Mesodermal cell (in vitro differentiated cells): ENCODE measurements around the gene WIPF1.

Source experiments
- H3K27ac ChIP-seq: 2 replicates; pipeline ENCODE4 v1.7.0; 2013; ENCODE audit warnings: mild to moderate bottlenecking, low read depth, low read length, moderate library complexity; ENCODE audit not compliant: severe bottlenecking
- H3K36me3 ChIP-seq: 2 replicates; pipeline ENCODE4 v1.7.1; 2013; ENCODE audit warnings: mild to moderate bottlenecking, low read length, moderate library complexity; ENCODE audit not compliant: control insufficient read depth, insufficient read depth
- H3K4me1 ChIP-seq: one replicate; pipeline ENCODE4 v1.7.1; 2013; ENCODE audit warnings: mild to moderate bottlenecking, low read length; ENCODE audit not compliant: insufficient read depth, control insufficient read depth, poor library complexity, severe bottlenecking
- H3K4me3 ChIP-seq: 2 replicates; pipeline ENCODE4 v1.7.0; 2013; ENCODE audit warnings: low read length, control low read depth, mild to moderate bottlenecking; ENCODE audit not compliant: insufficient read depth, poor library complexity, severe bottlenecking; ENCODE audit errors: extremely low read depth
- H3K9me3 ChIP-seq: 2 replicates; pipeline ENCODE4 v1.7.1; 2013; ENCODE audit warnings: mild to moderate bottlenecking, low read length, moderate library complexity; ENCODE audit not compliant: control insufficient read depth
- WGBS, 2 experiments: methylation state at CpG; one replicate each; pipeline ENCODE4 v1.1.5; 2013; ENCODE audit warnings: missing lambda C conversion rate in 2 of 2; ENCODE audit not compliant: insufficient coverage in 2 of 2; 5-methylcytosine and 5-hydroxymethylcytosine counted together

WIPF1 gene

DNA sequence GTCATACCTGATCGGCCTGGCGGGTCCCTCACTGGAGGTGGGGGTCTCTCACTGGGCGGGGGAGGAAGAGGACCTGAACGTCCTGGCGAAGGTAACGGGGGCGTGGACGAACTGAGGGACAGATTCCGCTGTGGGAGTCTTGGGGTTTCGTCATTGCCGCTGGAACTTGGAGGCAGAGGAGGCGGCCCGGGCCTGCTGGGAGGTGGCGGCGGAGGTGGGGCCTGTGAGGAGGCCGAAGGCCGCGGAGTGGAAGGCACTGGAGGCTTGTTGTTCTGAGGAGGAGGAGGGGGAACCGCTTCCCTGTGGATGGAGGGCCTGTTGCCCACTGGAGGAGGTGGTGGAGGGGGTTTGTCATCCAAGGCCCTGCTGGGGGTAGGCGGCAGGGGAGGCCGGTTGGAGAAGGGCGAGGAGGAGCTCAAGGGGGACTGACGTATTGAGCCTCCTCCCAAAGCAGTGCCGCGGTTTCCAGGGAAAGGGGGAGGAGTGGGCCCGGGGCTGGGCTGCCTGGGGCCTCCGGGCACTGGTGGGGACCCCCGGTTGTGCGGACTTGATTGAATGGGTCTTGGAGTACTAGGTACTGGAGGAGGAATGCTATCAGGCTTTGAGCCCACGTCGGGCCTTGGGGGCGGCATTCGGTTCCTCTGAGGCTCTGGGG lies 25.8 kb downstream of the WIPF1 start:
- H3K36me3 ChIP-seq, result peaks cover 75% of the 10 kb centered on the region
- 94 to 95% methylated on average over 25 to 31 of the region's 33 CpGs for WGBS, 2 experiments
- H3K9me3 ChIP-seq, result no peaks in the 10 kb centered on the region

DNA sequence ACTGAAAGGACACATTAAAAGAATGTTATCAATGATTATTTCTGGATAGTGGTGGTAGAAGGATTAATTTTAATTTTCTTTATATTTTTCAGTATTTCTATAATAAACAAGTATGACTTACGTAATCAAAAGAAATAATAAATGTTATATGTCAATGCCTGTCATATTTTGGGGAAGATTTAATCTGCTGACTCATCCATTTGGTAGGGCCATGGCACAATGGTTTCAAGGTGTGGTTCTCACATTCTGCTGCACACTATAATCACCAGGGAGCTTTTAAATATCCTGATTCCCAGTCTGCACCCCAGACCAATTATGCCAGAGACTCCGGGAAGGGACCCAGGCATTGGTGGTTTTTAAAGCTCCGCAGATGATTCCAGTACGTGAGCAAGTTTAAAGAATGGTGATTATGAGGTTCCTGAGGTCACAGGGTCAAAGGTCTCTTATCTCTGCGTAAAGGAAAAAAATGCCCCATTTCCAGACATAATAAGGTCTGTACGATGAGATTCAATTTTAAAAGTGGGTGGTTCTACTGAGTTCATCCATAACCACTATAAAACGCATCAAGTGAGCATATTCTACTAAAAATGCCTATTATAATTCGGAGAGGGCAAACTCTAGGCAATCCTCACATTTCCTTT lies 27.2 kb downstream of the WIPF1 start:
- WGBS, 2 experiments, result 78 to 96% methylated on average over 2 to 4 of the region's 8 CpGs
- Histone ChIP-seq H3K27ac (no peak overlapping the region), H3K9me3 (no peaks in the 10 kb centered on the region), H3K4me1 (no peaks in the 10 kb centered on the region), H3K36me3 (peaks cover 74% of the 10 kb centered on the region), H3K4me3 (no peak overlapping the region)

More for the DNA sequence above, 25.8 kb downstream of the WIPF1 start:
- Histone ChIP-seq H3K4me3 (no peak overlapping the region), H3K4me1 (no peaks in the 10 kb centered on the region), H3K27ac (no peak overlapping the region)

DNA sequence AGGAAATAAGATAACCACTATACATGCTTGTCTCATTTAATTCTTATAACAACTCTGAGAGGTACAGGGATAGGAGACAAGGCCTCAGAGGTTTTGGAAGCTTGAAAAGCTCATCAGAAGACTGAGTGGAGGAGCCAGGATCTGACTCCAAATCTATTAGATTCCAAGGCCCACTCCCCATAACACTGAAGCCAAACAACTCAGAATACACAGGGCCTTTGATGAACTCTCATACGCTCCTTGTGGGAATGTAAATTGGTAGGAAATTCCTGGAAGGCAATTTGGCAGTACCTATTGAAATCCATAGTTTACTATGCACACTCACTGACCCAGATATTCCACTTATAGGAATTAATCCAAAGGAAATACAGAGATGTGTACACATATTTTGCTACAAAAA lies 27.9 kb downstream of the WIPF1 start:
- Histone ChIP-seq H3K27ac (no peak overlapping the region), H3K36me3 (peaks cover 69% of the 10 kb centered on the region), H3K4me1 (no peaks in the 10 kb centered on the region), H3K9me3 (no peaks in the 10 kb centered on the region), H3K4me3 (no peak overlapping the region)
- no CpG with 5 or more reads among the region's 1 CpG for WGBS, 2 experiments

DNA sequence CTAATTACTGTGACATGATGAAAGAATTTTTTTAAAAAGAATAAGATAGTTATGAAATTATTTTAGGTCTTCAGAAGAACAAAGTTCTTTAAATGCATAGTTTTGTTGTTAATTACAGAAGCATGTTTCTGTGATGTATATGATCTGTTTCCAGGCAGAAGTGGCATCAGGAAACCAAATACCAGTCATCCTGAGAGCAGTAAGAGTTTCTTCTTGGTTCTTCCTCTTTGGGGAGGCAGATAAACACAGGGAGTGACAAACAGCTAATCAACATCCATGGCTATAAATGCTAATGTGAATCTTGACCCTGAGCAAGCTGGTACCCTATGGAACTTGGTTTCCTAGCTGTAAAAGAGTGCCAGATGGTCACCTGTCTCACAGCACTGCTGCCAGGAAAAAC lies 29.2 kb downstream of the WIPF1 start:
- Histone ChIP-seq H3K4me3 (no peak overlapping the region), H3K9me3 (no peaks in the 10 kb centered on the region), H3K4me1 (no peaks in the 10 kb centered on the region), H3K36me3 (peaks cover 59% of the 10 kb centered on the region), H3K27ac (no peak overlapping the region)

DNA sequence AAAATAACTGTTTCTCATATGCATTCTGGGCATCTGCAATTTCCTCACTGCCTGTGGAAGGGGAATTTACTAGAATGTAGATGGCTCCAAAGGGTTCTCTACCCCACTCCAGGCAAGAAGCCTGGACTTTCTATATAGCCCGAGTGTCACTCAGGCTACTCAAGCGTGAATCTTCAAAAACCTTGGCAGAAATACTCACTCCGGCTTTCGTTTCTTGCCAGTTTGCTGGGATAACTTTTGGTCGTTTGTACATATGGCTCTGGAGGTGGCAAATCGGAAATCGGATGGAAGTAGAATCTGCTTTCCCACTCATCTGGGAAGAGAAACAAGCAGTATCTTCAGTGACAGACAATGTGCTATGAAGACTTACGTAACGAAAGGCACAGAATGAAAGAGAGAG lies 30.7 kb downstream of the WIPF1 start:
- 92 to 98% methylated on average over 9 of the region's 9 CpGs for WGBS, 2 experiments
- H3K4me1 ChIP-seq, result no peaks in the 10 kb centered on the region
- no peak overlapping the region for H3K4me3 ChIP-seq
- no peak overlapping the region for H3K27ac ChIP-seq
- no peaks in the 10 kb centered on the region for H3K9me3 ChIP-seq
- H3K36me3 ChIP-seq, result peaks cover 57% of the 10 kb centered on the region

DNA sequence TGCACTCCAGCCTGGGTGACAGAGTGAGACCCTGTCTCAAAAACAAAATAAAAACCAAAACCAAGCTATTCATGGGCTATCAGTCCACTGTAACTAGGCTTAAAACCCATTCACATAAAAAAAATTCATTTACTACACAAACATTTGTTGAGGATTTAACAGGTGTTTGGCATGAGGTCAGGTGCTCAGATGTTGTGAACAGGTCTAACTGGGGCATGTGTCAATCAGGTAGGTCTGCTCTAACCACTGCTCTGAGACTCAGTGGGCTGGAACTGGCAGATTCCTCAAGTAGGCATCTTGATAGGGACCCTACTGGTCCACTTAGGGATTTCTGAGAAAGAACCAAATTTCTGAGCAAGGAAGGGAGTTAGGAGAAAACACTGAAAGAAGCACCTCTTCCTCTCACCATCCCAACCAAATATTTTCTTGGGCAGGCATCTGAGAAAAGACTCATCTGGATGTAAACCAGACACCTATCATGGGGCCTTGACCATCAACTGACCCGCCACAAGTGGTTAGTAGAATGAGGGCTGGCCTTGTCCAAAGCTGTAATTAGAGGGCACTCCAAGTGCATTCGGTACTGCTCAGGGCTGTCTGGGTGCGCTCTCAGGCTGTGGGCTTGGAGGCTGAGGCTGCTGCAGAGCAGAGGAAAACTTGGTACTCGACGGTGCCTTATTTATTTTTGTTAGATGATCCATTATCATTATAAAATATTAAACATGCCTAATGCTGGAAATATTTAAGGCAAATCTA lies 33.9 kb downstream of the WIPF1 start:
- Histone ChIP-seq H3K4me1 (no peaks in the 10 kb centered on the region), H3K9me3 (no peaks in the 10 kb centered on the region), H3K27ac (no peak overlapping the region), H3K4me3 (no peak overlapping the region), H3K36me3 (peaks cover 38% of the 10 kb centered on the region)
- 86 to 88% methylated on average over 2 of the region's 5 CpGs for whole genome bisulfite sequencing, 2 experiments

DNA sequence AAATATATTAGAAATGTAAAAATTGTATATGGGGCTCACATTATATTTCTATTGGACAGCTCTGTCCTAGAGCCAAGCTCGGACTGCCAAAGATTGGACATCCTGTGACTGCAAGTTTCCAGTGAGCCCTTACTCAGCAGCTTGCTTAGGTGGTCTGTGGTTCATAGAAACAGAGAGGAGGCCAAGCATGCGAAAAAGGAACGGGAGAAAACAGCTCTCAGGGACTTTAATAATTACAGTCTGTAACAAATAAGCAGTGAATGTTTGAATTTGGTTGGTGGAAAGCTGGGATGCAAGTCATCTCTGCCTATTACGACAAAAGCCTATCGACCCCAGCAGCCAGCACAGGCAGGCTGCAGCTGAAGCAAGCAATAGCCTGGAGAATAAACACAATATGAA lies 35.6 kb downstream of the WIPF1 start:
- H3K36me3 ChIP-seq, result peaks cover 25% of the 10 kb centered on the region
- 94 to 100% methylated on average over 3 of the region's 5 CpGs for WGBS, 2 experiments

DNA sequence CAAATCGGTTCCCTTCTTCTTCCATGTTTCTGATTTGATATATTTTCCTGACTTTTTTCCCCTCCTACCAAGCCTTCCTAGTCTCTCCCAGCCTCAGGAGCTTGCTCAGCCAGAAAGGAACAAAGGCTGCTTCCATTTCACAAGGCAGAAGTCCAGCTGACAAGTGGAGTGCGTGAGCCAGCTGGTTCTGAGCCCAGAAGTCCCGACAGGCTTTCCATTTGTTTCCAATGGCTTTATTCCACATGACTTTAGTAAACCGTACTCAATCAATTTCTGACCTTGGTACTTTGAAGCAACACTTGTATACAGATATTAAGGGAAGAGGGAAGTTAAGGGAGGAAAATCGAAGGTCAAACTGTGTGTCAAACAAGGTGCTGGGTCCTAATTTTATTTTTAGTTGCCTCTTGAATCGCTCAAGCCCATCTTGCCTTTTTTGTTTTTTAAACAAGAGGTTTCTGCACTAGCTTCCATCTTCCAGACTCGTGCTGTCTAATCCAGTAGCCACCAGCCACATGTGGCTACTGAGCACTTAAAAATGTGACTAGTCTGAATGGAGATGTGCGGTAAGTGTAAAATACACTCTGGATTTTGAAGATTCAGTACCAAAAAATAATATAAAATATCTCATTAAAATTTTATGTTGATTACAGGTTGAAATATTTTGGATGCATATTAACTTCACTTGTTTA lies 36.2 kb downstream of the WIPF1 start:
- no peaks in the 10 kb centered on the region for H3K4me1 ChIP-seq
- H3K4me3 ChIP-seq, result no peak overlapping the region
- peaks cover 21% of the 10 kb centered on the region for H3K36me3 ChIP-seq
- 83 to 86% methylated on average over 5 of the region's 8 CpGs for WGBS, 2 experiments
- H3K27ac ChIP-seq, result no peak overlapping the region
- H3K9me3 ChIP-seq, result no peaks in the 10 kb centered on the region

More for the DNA sequence above, 35.6 kb downstream of the WIPF1 start:
- H3K27ac ChIP-seq, result no peak overlapping the region
- H3K9me3 ChIP-seq, result no peaks in the 10 kb centered on the region
- no peak overlapping the region for H3K4me3 ChIP-seq
- H3K4me1 ChIP-seq, result no peaks in the 10 kb centered on the region

DNA sequence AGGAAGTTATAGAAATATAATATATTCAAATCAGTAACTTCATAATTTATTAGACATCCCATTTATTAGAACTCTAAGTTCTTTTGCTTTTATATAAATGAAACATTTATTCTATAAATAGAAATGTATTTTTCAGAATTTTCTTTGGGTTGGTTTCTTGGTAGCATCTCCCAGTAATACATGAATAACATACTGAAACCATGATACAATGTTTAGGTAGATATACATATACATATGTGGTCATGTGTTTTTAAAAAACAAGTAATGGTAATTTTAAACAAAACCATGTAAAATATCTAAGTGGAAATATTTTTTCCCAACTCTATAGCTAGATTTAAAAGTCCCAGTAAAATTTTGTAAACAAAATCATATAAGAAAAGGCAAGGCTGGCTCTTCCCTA lies 36.9 kb downstream of the WIPF1 start:
- Histone ChIP-seq H3K27ac (no peak overlapping the region), H3K36me3 (peaks cover 20% of the 10 kb centered on the region)

DNA sequence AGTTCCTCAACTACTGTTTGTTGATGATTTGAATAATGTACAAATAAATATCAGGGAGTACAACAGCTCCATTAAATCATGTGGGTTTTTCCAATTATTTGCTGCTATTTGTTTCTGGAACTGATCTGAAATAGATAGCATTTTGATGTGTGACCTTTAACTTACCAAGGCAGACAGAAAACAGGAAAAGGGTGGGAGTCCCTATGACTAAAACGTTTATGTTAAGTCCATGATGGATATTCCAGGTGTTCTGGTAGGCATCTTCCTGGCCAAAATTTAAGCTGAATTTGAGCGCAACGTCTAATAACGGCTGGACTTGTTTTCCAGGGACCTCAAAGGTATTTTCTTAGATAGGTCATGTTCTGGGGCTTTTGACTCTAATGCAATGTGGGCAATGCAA lies 41.6 kb downstream of the WIPF1 start:
- Histone ChIP-seq H3K4me1 (no peaks in the 10 kb centered on the region), H3K4me3 (no peak overlapping the region), H3K27ac (no peak overlapping the region), H3K9me3 (no peaks in the 10 kb centered on the region), H3K36me3 (no peaks in the 10 kb centered on the region)
- 91 to 92% methylated on average over 4 of the region's 4 CpGs for WGBS, 2 experiments

More for the DNA sequence above, 36.9 kb downstream of the WIPF1 start:
- Histone ChIP-seq H3K4me1 (no peaks in the 10 kb centered on the region), H3K4me3 (no peak overlapping the region), H3K9me3 (no peaks in the 10 kb centered on the region)
